Subcutaneous adipose tissue (tissue), 4 donors: Measurements from ENCODE around the gene TBX3. TPM values are rescaled to one million over a fixed set of nuclear protein-coding genes. Genes with fewer than 3 reads are reported as not detected.

Experiments
- total RNA-seq, 4 donors: library from RNA; depleted of rRNA; stranded (reverse); fragments of >200 nt; gene quantifications; one replicate each; pipeline ENCODE4 v1.1.0, GENCODE V29; 2016
- TF ChIP-seq, protein P1 (sequence below): fragments of 450-650 bp; IDR thresholded peaks from one replicate; pipeline ENCODE4 v1.5.1; 2016; ENCODE audit warnings: low read depth, mild to moderate bottlenecking, control low read depth, antibody characterized with exemption, moderate library complexity

TBX3 gene
- total RNA-seq, 4 donors from 2014 or later: 8.2 to 34.1 (median 23.2) TPM

- TF ChIP-seq, protein P1, sequence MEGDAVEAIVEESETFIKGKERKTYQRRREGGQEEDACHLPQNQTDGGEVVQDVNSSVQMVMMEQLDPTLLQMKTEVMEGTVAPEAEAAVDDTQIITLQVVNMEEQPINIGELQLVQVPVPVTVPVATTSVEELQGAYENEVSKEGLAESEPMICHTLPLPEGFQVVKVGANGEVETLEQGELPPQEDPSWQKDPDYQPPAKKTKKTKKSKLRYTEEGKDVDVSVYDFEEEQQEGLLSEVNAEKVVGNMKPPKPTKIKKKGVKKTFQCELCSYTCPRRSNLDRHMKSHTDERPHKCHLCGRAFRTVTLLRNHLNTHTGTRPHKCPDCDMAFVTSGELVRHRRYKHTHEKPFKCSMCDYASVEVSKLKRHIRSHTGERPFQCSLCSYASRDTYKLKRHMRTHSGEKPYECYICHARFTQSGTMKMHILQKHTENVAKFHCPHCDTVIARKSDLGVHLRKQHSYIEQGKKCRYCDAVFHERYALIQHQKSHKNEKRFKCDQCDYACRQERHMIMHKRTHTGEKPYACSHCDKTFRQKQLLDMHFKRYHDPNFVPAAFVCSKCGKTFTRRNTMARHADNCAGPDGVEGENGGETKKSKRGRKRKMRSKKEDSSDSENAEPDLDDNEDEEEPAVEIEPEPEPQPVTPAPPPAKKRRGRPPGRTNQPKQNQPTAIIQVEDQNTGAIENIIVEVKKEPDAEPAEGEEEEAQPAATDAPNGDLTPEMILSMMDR: no peak
These were observed 9.5 kb downstream of the TBX3 start for GRCh38 chr12:114674251-114675047.

DNA sequence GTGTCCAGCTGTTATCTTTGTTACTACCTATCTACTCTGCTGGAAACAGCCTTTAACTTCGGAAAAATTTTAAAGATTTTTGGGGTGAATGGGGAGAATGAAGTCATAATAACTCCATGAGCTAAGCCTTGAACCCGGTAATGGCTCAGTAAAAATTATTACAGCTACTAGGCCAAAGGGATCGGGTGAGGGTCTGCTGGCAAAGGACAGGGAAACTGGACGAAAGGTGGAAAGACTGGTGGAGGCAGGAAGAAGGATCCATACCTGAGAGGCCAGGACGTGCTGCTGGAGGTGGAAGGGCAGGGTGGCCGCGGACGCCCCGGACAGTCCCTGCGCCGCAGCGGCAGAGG is 10.1 kb downstream of the TBX3 start:
- TF ChIP-seq, protein P1: no peak

DNA sequence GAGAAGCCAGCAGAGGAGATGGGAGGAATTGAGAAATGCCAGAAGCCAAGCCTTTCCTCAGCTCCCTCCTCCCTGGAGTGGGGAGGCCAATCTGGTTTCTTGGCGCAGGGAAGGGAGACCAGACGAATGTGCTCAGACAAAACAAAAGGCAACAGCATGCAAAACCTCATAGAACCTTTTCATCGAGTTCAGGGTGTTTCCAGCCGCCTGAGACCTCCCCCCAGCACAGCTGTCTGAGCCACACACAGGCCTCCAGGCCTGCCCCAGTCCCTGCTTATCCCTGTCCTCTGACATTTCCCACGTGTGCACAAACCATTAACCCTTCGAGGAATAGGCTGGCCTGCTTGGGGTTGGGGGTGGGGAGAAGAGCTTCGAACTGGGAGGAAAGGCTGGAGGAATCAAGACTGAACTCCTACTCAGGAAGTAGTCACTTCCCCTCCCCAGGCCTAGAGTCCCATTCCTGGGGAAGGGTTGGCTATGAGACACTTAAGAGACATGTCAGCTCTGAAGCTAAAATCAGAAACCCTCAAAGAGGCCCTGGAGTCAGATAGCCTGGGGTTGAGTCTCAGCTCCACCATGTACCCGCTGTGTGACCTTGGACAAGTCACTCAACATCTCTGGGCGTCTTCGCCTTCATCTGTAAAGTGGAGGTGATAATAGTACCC is 10.7 kb downstream of the TBX3 start:
- TF ChIP-seq, protein P1: no peak

DNA sequence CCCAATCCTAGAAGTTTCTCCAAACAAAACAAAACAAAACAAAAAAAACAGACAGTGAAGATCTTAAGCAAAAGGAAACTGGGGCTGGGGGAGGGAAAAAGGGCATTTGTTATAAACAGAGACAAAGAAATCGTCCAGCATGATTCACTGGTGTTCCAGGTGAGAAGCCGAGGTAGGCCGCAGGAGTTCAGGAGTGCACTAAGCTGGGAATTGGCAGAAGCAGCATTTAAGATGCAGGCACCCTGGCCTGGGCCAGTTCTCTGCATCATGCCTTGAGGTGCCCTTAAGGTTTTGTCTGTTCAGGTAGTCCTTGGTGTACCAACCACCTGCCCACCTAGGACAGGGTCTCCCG is 11.2 kb downstream of the TBX3 start:
- TF ChIP-seq, protein P1: no peak

GRCh38 chr12:114671443-114672411 is 12.2 kb downstream of the TBX3 start:
- TF ChIP-seq, protein P1: no peak

DNA sequence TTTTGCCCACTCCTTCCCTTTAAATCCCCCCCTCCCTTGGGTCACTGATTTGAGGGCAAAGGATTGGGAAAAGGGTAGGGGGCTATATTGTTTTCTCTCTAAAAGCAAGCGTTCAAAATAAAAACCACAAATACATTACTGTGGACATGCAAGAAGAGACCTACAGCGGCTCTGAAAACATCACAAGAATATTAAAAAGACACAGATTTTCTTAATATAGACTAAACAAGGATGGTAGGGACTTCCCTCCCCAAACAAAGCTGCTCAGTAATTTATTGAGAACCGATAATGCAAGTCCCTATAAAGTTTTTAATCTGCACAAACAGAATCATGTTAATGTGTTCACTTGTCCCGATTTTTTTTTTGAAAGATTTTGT is 12.9 kb downstream of the TBX3 start:
- TF ChIP-seq, protein P1: no peak
